VCaP (cell line): ENCODE results near the gene COLEC12.

Experiments used
- H3K27ac ChIP-seq: fragments of 450-650 bp; 2 replicates; pipeline ENCODE4 v1.5.1; 2017
- CTCF ChIP-seq: fragments of 450-650 bp; conservative IDR thresholded peaks from 2 replicates; pipeline ENCODE4 v1.5.1; 2017; ENCODE audit warnings: mild to moderate bottlenecking, moderate library complexity

COLEC12 gene

GRCh38 chr18:471716-472115 lies 28.8 kb downstream of the COLEC12 start:
- no peak for TF ChIP-seq CTCF
- H3K27ac ChIP-seq, result no peak overlapping the region

- TF ChIP-seq CTCF, result no peak
- no peak overlapping the region for H3K27ac ChIP-seq
These were observed 29.6 kb downstream of the COLEC12 start for GRCh38 chr18:470661-471501.

GRCh38 chr18:468955-469790 lies 31.3 kb downstream of the COLEC12 start:
- TF ChIP-seq CTCF, result peak; percentile 4; the same call in 1 of the 2 replicates
- H3K27ac ChIP-seq, result no peak overlapping the region

- no peak for TF ChIP-seq CTCF
- H3K27ac ChIP-seq, result no peak overlapping the region
These were observed 36.5 kb downstream of the COLEC12 start for GRCh38 chr18:463827-464541.

GRCh38 chr18:463403-463802 lies 37.1 kb downstream of the COLEC12 start:
- no peak for TF ChIP-seq CTCF
- H3K27ac ChIP-seq, result no peak overlapping the region

- no peak overlapping the region for H3K27ac ChIP-seq
- no peak for TF ChIP-seq CTCF
These were observed 38.7 kb downstream of the COLEC12 start for GRCh38 chr18:461762-462161.

- H3K27ac ChIP-seq, result no peak overlapping the region
- no peak for TF ChIP-seq CTCF
These were observed 39.7 kb downstream of the COLEC12 start for GRCh38 chr18:460791-461190.
